SKM-1 treated with dmso at 0.1 percent for 144 hours (cell line): ENCODE results near the gene MSH2.
"Not testable (repeated sequence)": the region's sequence is repeated elsewhere in the genome, so short reads cannot be mapped to it uniquely, and the experiment has no call there.

ENCODE experiments used
- DNase-seq: peaks from one replicate; lab custom pipeline; 2025; ENCODE audit not compliant: unreplicated experiment; lab: John Stamatoyannopoulos, UW

The MSH2 gene

GRCh38 chr2:47402805-47403608, at the start of gene MSH2:
Gene MSH2, plus strand, starts transcription at chr2:47403156. Its CDS starts 36 bp downstream, at chr2:47403192.
- peak; percentile 94 for DNase-seq

GRCh38 chr2:47354013-47354847, 48.7 kb upstream of the MSH2 start:
- no peak for DNase-seq

GRCh38 chr2:47354848-47355204, 48.1 kb upstream of the MSH2 start:
- DNase-seq = no peak

DNA sequence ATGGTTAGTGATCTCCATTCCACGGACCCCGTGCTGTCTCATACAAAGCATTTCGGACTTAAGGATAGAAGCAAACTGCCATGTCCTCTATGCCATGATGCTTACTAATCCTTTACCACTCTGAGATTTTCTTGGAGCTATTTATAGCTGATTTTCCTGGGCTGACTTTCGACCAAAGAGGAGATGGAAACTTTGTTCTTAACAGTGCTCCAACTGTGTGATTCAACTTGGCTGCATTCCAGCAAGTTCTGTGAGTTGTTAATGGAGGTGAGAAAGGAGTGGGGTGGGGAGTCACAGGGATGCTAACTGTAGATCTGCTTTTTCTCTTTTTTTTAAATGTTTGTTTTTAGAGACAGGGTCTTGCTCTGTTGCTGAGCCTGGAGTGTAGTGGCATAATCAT, 45.5 kb upstream of the MSH2 start:
- no peak for DNase-seq

DNA sequence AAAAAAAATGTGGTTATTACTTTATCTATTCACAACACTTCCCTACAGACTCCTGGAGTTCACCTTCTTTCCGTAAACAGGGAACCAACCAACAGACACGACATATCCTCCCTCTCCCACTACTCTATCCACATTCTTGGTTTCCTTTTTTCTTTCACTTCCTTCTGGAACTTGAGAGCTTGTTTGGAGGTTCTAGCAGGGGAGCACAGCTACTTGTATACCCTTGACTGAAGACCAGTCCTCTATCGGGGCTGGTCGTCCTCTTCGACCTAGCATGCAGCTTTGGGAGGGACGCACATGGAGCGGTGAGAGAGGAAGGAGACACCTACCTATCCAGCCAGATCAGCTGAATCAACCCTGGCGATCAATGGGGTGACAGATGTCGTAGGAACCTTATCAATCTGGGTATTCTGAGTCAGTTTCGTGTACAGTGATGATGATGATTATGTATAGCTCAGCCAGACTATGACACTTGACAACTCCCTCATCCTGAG, 43.5 kb upstream of the MSH2 start:
- DNase-seq = no peak

DNA sequence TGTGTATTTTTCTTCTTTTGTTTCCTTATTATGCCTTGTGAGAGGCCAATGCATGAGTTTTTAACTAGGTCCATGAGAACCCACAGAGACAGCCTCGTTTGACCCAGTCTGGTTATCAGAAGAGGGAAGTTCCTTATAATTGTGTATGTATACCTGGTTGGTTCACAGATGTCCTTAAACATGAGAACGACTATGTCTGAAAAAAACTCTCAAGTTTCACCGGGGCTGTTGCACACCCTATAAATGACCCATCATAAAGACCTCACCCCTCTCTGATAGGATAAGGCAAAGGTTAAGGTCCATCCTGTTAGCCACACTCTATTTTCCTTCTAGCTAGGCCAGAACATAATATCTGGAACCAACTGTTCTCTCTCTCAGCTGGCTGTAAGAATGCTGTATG, 42.7 kb upstream of the MSH2 start:
- no peak for DNase-seq

DNA sequence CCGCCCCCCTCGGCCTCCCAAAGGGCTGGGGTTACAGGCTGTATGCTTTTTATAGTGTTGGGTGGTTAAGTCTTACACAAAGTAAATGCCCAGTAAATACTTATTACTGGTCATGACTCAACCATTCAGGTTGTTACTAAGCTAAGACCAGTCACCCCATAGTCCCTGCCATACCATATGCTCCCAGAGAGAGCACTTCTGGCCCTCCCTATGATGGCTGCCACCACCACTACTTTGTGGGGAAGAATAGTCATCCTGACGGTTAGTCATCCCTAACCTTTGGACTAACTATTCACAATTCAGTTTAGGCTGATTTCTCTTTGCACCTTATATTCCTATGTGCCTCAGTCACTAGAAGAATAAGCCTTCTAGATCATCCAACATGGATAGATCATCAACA, 42.0 kb upstream of the MSH2 start:
- DNase-seq = no peak

GRCh38 chr2:47361505-47362229, 41.3 kb upstream of the MSH2 start:
- not testable (repeated sequence) for DNase-seq

- DNase-seq = no peak
These were observed 29.2 kb upstream of the MSH2 start for GRCh38 chr2:47373747-47374146.

GRCh38 chr2:47375307-47375706, 27.6 kb upstream of the MSH2 start:
- DNase-seq = no peak

DNA sequence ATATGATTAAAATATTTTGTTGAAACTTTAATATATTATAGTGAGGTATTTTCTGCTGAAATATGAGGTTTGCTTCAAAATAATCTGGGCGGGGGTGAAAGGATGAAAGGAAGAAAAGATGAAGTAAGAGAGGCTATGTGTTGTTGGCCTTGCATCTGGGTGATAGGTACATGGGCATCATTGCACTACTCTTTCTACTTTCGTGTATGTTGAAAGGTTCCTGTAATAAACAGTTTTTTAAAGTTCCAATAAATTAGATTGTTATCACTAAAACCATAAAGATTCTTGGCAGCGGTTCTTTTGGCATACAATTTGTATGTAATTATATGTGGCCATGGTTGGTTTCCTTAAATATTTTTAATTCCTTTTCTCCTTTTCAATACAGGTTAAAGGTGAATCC, 23.6 kb upstream of the MSH2 start:
- no peak for DNase-seq

GRCh38 chr2:47381408-47381807, 21.5 kb upstream of the MSH2 start:
- DNase-seq = no peak

DNA sequence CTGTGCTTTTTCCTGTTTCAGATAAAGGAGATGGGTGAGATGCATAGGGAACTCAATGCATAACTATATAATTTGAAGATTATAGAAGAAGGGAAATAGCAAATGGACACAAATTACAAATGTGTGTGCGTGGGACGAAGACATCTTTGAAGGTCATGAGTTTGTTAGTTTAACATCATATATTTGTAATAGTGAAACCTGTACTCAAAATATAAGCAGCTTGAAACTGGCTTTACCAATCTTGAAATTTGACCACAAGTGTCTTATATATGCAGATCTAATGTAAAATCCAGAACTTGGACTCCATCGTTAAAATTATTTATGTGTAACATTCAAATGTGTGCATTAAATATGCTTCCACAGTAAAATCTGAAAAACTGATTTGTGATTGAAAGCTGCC, 16.4 kb upstream of the MSH2 start:
- DNase-seq = no peak

DNA sequence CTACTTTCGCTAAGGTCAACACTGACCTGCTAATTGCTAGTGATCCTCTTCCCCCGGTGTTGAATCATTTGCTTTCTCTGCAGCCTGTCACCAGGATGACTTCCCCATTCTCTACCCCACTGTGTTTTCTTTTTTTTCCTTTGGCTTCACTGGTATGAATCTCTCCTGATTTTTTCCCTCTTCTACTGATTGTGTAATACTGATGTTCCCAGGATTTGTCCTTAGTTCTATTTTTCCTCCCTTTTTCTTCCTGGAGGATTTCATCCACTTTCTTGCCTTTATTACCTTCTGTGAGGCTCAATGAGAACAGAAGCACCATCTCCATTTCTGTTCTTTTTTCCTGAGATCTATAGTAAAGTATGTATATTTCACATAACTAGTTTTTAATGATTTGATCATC, 14.1 kb upstream of the MSH2 start:
- no peak for DNase-seq

DNA sequence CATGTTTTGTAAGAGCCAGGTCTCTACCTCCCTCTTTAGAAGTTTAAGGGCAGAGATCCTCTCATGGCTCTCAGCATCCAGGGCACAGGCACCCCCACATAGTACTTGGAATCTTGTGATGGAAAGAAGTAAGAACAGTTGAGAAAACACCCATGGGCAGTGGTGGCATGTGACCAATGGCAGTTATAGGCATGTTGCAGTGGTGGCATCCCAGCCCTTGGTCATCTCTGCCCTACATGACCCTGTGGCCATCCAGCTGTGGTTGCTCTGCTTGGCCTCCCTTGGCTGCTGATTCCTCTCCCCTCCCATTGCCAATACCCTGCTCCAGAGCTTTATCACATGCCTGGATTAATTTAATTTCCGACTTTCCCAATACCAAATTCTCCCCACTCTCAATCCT, 13.3 kb upstream of the MSH2 start:
- no peak for DNase-seq

GRCh38 chr2:47401789-47402554, 984 bp upstream of the MSH2 start:
- no peak for DNase-seq

- no peak for DNase-seq
These were observed 476 bp upstream of the MSH2 start for GRCh38 chr2:47402555-47402804.

- no peak for DNase-seq
These were observed 745 bp downstream of the MSH2 start for GRCh38 chr2:47403609-47404193.

DNA sequence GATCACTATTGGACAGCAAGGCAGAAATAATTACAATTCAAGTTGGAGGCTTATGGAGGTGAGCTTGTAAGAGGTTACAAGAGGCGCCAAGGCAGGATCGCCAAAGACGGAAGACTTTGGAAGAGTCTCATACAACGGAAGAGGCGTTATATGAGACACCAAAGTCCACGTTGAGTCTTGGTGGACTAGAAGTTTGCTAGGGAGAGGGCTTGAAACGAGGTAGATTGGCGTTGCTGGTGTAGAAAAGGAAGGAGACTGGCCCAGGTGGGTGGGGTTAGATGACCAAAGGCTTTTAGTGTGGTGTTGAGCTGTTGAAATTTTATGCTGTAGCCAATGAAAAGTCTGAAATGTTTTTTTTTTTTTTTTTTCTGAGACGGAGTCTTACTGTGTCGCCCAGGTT, 1.4 kb downstream of the MSH2 start:
- DNase-seq = no peak

GRCh38 chr2:47405757-47406156, 2.8 kb downstream of the MSH2 start:
- DNase-seq = no peak
